H4 (cell line): ENCODE measurements around the gene HSD11B1. TPM values are rescaled to one million over a fixed set of nuclear protein-coding genes. Genes with fewer than 3 reads are reported as not detected.
"Not testable (repeated sequence)": the region's sequence is repeated elsewhere in the genome, so short reads cannot be mapped to it uniquely, and the experiment has no call there.

Experiments used
- DNase-seq: peaks from one replicate; pipeline ENCODE4 v3.0.0-alpha.2; 2015; ENCODE audit warnings: low spot score
- total RNA-seq: library from RNA; depleted of rRNA; stranded (reverse); fragments of >200 nt; shearing (Covaris generic); gene quantifications from 2 replicates; pipeline ENCODE4 v1.2.3, GENCODE V29; 2014

Gene HSD11B1
- total RNA-seq, 1 experiment from 2014 or later, result not detected

DNA sequence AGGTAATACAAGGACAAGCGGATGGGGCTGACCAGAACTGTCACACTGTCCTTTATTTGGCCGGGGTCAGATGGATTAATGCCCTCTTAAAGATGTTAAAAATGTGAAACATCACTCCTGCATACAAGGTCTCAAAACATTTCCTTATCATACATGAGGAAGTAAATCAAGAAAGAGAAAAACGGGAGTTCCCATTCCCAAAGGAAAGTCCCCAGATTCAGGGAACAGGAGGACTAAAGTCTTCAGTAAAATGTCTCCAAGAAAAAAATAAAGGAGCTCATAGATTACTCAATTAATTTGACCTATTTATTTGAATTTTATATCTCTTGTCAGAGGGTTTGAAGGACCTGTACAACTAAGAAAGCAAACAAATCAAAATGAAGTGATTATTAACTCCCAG, 13.4 kb upstream of the HSD11B1 start:
- DNase-seq, result no peak

DNA sequence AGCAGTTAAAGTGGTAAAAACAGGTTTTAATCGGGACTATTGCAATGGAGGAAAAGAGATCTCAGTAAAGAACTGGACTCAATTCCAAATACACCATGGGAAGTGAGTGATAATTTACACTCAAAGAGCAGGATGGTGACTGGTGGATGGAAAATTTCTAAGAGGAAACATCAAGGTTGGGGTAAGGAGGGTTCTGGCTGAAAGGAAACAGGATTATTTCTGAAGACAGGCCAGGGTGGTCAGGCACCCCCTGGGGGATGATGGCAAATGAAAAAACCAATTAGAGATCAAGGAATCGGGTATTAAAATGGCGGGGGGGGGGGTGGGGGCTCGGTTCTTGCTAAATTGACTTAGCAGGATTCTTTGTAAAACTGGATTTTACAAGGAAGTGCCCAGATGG, 12.3 kb upstream of the HSD11B1 start:
- no peak for DNase-seq

DNA sequence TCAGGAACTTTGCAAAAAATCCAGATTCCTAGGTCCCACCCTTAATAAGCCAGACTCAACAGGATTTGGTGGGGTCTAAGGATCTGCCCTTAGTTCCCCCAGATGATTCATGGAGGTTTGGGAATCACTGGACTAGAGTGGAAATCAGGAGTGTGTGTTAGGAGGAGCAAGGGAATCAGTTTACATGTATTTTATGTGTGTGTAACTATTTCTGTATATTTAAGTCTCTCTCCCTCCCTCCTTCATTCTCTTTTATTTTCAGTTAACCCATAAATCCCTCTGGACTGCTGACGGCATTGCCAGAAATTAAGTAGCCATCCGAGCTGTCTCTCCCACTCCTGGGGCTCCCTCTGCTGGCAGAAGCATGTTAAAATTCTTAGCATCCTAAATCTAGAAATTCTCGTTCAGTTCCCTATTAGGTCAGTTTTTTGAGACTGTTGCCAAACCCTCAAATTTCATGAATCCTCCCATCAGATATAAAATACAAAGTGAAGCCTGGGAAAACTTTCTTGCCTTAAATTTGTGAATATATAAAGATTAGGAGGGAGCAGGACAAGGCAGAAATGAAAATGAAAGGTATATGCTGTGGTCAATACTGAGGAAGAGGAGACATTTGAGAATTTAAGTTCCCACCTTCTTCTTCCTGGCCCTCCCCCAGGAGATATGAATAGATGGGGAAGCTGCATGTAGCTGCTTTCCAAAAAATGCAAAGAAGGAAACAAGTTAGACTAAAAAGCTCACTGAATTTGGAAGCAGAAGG, 11.7 kb upstream of the HSD11B1 start:
- peak; percentile 72 for DNase-seq

DNA sequence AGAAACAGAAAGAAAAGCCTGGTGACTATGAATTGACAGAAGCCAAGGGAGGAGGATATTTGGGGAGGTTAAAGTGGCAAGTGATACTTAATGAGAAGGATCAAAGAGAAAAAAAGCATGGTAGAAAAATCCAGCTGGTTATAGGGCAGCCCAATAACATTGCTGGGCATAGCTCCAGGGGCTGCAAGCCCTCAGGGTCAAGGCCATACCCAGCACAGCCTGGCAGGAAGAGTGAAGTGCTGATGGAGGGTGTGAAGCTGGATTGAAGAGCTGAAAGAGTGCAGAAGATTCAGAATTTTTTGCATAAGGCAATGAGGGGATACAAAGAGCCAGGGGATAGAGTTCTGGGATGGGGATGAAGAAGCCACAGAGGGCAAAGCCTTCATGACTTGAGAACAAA, 8.0 kb upstream of the HSD11B1 start:
- DNase-seq, result no peak

DNA sequence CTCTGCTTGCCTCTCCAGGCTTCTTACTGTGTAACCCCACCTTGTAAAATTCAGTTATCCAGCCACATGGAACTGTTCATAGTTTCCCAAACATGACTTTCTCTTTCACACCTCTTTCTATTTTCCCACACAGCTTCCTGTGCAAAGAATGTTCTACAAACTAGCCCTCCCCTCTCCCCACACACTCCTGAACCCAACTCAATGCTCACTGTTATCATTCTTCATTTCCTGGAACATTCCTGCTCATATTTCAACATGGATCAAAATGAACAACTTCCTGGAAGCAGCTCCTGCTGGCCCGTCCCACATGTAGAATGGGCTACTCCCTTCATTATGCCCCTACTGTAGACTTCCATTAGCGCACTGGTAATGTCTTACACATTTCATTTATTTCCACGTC, 7.5 kb upstream of the HSD11B1 start:
- DNase-seq, result no peak

DNA sequence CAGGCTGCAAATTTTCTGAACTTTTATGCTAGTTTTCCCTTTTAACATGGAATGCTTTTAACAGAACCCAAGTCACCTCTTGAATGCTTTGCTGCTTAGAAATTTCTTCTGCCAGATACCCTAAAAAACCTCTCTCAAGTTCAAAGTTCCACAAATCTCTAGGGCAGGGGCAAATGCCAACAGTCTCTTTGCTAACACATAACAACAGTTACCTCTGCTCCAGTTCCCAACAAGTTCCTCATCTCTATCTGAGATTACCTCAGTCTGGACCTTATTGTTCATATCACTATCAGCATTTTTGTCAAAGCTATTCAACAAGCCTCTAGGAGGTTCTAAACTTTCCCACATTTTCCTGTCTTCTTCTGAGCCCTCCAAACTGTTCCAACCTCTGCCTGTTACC, 4.0 kb upstream of the HSD11B1 start:
- DNase-seq, result not testable (repeated sequence)

DNA sequence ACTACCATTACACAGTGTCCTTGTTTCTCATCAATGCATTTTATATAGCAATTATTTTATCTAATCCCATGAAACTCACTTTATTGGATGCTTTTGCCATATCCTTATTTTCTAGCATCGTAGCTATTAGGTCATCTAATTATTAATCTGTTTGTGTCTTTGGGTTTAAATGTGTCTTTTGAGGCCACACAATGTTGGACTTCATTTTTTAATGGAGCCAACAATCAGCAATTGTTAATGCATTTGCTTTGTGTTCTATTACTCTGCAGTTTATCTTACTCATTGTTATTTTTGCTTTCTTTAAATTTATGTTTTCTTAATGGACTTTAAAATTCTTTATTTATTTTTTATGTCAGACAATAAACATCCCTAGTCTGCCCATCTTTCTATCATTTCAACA, 1.8 kb upstream of the HSD11B1 start:
- no peak for DNase-seq

DNA sequence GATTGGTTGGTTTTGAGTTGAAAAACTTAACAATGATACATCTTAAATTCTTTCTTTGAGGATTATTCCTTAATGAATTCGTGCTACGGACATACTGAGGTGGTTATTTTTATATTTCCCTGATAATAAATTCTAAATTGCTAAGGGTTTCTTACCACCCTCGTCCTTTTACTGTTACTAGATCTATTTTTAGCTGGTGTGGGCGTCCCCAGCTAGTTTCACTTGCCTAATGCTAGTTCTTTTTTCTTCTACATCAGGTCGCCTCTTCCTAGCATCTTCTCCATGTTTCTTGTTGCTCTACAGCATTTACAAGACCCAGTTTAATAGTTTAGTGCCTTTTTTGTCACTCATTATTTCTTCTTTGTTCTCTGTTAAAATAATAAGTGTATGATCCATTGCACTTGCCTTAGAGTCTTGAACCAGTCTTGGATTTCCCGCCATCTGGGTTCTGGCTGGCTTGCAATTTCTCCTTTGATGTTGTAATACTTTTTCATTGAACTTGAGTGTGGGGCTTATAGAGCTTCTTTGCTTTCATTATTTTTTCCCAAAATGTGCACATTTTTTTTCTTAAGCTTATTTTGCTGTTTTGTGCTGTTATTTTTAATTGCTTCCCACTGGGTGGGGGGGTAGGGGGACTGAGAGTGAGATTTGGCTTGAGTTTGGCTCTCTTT, 677 bp upstream of the HSD11B1 start:
- DNase-seq, result no peak

DNA sequence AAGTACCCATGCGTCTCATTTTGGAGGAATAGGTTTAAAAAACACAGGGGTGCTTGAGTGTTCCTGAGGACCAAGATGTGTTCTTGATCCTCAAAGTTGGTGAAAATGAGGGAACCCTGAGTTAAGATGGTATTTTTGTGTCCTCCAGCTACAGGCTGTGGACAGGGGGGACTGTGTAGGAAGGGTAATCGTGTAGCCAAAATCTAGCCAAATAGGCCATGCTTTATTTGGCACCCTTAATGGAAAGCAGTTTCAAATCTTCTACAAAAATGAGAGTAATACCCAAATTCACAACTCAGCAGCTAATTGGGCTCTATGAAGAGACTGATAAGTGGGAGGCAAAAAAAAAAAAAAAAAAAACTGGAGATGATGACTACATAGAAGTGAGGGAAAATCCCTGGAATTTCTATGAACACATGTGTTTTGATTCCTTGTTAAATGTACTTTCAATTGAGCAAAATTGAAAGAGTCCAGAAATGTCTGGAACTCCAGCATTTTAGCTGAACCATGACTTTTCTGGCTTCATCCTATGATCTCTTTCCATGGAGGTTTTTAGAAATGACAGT, 470 bp downstream of the HSD11B1 start:
- DNase-seq, result no peak

DNA sequence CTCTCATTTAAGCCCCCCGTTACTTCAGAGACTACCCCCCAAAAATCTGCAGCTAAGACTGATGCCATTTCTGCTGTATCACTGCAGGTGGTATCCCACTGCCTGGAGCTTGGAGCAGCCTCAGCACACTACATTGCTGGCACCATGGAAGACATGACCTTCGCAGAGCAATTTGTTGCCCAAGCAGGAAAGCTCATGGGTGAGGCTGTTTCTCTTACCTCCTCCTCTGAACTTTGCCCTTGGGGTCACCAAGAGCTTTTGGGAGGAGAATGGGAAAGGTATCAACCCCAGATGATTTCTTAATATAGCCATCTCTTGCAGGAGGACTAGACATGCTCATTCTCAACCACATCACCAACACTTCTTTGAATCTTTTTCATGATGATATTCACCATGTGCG, 2.0 kb downstream of the HSD11B1 start:
- no peak for DNase-seq

DNA sequence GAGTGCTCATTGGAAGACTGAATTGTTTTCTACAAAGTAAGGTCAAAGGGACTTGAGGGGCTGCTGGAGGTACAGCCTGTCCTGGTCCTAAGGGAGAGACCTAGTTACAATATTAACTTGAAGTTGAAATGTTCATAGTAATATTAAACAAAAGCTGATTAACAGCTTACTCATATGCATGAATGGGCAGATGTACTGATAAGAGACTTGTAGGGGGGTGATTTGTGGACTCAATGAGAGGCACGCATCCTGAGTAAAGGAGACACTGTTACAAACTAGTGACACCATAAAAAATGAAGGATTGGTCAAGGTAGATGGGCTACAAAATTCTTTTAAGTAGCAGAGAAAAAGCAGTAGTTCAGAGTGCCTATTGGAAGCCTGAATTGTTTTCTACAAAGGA, 2.7 kb downstream of the HSD11B1 start:
- no peak for DNase-seq

DNA sequence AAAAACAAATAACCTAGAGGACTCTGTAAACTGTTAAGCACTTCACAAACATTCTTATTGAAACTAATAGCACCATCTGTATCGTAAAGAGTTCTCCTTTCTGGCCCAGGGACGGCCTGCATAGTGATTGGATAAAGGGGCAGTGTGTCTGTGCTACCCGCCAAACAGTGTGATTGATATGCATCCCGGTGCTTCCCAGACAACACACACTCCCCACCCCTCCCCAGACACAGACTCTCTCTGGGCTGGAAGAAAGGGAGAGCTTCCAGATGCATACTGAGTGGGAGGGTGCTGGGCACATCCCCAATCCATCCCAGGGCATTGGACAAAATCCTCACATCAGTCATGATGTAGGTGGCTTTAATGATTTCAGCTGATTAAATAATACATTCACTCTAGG, 3.7 kb downstream of the HSD11B1 start:
- no peak for DNase-seq

DNA sequence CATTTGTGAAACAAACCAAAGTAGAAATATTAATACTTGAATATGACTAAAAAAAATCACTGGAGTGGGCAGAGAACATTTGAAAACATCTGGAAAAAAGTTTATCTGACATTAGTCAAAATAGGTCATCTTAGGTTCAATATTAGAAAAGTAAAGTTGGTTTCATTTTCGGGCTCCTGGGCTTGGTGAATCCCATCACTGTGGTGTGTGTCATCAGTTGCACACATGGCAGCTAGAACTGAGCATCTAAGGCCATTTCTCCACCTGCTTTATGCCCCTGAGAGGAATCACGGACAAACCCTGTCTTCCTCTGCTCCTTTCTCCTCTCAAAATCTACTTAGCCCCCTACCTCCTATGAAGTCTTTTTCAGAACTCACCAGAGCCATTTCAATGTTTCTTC, 5.4 kb downstream of the HSD11B1 start:
- DNase-seq, result no peak

DNA sequence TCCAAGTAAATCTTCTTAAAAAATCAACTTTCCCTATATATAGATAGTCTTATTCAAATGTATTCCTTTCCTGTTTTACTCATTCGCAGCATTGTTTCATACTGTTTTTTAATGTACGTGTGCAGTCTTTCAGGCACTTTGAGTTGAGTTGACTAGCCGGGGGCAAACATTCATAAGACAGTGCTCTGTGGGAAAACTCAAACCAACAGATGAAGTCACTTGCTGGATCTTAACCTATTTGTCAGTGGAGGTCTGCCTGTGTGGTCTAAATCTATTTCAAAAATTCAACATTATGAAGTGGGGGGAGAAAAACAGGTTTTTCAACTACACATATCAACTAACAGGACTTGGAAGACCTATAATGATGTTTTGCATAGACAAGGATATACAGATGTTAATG, 6.2 kb downstream of the HSD11B1 start:
- DNase-seq, result no peak

DNA sequence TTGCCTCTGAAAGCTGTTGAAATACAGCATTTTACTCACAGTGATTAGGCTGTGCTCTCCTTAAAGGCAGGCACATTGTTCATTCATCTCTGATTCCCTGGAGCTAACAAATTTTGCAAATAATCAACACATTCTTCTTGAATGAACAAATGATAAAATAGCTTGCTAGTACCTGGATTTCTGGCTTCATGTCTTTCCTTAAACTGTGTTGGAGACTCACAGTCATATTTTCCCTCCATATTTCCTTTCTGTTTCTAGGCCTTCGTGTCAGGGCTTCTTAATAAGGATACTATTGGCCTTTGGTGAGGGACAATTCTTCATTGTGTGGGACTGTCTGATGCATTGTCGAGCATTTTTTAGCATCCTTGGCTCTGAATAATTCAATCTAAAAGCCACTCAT, 9.7 kb downstream of the HSD11B1 start:
- no peak for DNase-seq

DNA sequence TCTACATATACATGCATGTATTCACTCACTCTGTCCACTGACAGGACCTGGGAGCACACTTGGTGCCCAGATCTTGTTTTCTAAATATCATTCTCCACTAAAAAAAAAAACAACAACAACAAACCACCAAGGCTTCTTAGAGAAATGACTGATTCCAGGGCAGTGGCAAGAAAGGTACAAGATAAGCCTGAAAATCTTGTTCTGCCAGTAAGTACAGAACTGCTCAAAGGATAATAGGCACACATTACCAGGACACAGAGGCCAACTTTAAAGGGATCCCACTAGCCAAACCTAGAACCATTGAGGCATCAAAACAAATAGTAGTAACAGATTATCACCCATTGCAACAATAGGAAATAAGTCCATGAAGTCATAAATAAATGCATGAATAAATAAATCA, 10.7 kb downstream of the HSD11B1 start:
- no peak for DNase-seq

DNA sequence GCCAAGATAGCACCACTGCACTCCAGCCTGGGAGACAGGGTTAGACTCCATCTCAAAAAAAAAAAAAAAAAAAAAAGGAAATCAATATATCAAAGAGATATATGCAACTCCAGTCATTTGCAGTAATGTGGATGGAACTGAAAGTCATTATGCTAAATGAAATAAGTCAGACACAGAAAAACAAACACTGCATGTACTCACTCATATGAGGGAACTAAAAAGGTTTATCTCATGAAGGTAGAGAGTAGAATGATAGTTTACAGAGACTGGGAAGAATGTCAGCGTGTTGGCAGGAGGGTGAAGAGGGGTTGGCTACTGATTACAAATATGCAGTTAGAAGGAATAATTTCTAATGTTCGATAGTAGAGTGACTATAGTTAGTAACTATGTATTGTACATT, 13.2 kb downstream of the HSD11B1 start:
- DNase-seq, result no peak

DNA sequence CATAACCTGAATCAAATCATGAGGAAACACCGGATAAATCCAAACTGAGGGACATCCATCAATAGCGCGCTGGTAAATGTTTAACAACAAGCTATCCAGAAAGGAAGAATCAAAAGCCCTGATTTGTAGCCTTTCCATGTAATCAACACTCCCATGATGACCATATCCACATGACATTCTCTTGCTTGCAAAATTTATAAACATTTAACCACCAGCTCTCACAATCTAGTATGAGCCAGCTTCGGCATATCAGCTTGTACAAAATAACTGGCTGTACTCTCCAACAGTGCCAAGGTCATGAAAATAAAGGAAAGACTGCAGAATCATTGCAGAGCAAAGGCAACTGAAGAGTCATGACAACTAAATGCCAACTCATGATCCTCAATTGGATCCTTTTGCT, 15.7 kb downstream of the HSD11B1 start:
- peak; percentile 53 for DNase-seq

DNA sequence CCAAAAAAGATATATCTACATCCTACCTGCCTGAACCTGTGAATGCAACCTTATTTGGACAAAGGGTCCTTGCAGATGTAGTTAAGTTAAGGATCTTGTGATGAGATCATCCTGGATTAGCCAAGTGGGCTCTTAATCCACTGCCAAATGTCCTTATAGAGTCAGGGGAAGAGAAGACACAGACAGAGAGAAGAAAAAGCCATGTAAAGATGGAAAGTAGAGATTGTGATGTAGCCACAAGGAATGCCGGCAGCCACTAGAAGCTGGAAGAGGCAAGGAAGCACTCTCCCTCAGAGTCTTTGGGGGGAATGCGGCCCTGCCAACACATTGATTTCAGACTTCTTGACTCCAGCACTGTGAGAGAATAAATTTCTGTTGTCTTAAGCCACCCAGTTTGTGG, 16.2 kb downstream of the HSD11B1 start:
- DNase-seq, result peak; percentile 9

DNA sequence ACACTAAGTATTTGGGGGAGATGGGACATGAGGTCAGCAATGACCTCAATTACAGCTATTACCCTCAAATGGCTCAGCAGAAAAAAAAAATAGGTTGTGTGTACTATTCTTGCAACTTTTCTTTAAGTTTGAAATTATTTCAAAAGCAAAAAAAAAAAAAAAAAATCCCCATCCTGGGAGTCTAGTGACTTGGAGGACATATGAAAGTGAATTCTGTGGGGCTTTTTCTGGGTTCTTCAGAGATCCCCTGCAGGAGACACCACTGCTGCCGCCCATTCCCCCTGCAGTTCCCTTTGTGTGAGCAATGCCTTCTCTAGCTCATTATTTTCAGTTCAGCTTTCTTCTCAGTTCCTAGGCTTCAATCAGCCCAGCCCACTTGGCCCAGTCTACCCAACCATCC, 16.7 kb downstream of the HSD11B1 start:
- DNase-seq, result no peak

DNA sequence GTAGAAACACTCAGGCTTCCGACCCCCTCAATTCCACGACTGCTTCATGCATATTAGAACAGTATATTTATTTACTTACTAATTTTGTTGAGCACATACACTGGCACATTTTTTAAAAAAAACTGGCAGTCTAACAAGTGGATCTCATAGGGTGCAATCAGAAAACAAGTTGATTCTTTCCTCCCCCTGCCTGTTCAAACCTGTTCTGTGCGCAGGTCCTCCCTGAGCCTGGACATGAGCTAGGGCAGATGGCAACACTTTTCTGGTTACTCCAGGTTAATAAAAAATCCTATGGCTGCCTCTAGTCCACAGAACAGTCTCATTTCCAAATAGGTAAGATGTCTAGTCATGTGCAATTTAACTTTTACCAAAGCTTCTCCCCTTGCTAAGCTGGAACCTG, 18.6 kb downstream of the HSD11B1 start:
- DNase-seq, result no peak

DNA sequence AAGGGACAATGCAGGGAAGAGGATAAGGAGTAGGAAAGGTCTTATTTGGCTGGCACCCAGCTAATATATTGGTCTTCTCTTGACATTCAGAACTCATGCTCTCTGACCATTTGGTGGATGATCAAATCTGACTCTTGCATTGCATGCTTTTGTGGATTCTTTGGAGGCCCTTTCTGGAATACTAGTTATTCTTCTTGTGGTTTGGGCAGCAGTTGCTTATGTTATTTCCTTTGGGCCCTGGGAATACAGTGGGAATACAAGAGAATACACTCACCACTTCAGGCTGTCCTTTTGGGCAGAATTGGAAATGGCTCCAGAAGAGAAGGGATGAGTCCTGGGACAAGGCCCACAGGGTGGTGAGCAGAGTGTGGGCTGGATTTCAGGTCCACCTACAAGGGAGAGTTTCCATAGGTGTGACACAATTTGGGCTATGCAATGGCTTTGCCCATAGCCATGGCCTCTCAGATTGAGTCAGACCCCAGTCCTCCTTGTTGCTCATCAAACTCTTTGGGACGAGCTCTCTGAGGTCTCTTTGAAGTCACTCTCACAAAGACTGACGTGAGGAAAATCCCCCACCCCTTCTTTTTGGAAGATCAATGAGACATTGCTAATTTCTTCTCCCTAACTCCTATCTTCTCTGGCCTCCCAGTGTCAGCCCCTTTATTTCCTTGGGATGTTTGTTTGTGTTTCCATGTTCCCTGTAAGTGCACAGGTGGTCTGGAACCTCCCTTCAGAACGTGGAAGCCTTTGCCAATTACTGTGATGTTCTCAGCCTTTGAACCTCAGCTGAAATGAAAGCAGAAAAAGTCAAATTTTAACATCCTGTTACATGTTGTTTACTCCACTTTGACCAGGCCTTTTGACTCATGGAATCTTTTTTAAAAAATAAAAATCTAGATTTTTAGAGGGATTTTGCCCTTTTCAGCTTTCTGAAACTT, 19.4 kb downstream of the HSD11B1 start:
- no peak for DNase-seq
